Endothelial cell of coronary artery (primary cell): ENCODE results near the gene MGAT4C. TPM values are rescaled to one million over a fixed set of nuclear protein-coding genes. Genes with fewer than 3 reads are reported as not detected.

ENCODE experiments used
- total RNA-seq: library from RNA; depleted of rRNA; stranded (reverse); fragments of >200 nt; gene quantifications from 2 replicates; pipeline ENCODE4 v1.2.3, GENCODE V29; 2014

The MGAT4C gene
- total RNA-seq, result under 0.01 TPM in 1 of 2 replicates, not detected in the other

GRCh38 chr12:86256163-86256562, at the start of gene MGAT4C:
Gene MGAT4C (minus strand): TSS chr12:86256391.

